Neural cell (in vitro differentiated cells): ENCODE data around the gene ETNK2.

Experiments used
- EZH2 ChIP-seq: fragments of 200-600, 300-800 bp; shearing (Covaris generic), sonication (generic); IDR thresholded peaks from 2 replicates; pipeline ENCODE4 v1.6.1; 2014; ENCODE audit warnings: antibody characterized with exemption, low read length, borderline replicate concordance, mild to moderate bottlenecking; ENCODE audit not compliant: insufficient read depth, poor library complexity, severe bottlenecking
- TF ChIP-seq, protein P1 (sequence below): fragments of 450-650 bp; IDR thresholded peaks from 2 replicates; pipeline ENCODE4 v1.5.1; 2014; ENCODE audit warnings: antibody characterized with exemption, mild to moderate bottlenecking, moderate library complexity; ENCODE audit not compliant: poor library complexity, severe bottlenecking

DNA sequence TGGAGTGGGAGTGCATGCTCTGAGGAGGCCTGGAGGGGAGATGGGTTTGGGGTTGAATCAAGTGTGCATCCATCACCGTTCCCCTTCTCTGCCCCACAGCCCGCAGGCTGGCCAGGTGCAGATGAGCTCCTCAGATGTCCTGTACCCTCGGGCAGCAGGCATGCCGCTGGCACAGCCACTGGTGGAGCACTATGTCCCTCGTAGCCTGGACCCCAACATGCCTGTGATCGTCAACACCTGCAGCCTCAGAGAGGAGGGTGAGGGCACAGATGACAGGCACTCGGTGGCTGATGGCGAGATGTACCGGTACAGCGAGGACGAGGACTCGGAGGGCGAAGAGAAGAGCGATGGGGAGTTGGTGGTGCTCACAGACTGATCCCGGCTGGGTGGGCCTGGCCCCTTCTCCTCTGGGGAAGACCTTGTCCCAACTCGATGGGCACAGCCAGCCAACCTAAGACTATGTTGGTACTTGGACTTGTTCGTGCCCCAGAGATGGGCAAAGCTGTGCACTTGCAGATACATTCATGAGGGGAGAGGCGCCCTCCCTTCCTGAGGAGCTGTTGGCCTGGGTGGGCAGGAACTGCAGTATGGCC, 26.0 kb downstream of the ETNK2 start:
- TF ChIP-seq, protein P1, sequence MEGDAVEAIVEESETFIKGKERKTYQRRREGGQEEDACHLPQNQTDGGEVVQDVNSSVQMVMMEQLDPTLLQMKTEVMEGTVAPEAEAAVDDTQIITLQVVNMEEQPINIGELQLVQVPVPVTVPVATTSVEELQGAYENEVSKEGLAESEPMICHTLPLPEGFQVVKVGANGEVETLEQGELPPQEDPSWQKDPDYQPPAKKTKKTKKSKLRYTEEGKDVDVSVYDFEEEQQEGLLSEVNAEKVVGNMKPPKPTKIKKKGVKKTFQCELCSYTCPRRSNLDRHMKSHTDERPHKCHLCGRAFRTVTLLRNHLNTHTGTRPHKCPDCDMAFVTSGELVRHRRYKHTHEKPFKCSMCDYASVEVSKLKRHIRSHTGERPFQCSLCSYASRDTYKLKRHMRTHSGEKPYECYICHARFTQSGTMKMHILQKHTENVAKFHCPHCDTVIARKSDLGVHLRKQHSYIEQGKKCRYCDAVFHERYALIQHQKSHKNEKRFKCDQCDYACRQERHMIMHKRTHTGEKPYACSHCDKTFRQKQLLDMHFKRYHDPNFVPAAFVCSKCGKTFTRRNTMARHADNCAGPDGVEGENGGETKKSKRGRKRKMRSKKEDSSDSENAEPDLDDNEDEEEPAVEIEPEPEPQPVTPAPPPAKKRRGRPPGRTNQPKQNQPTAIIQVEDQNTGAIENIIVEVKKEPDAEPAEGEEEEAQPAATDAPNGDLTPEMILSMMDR, result no peak
- no peak for TF ChIP-seq EZH2
